SK-N-SH treated with all-trans-retinoic acid at 6 μM for 48 hours (cell line): ENCODE measurements around the gene MUL1.

ENCODE experiments used
- ATAC-seq: fragments of 200-7000 bp; cut with Tn5 transposase; 3 replicates; pipeline ENCODE4 v1.9.1; 2020; ENCODE audit warnings: mild to moderate bottlenecking, moderate library complexity
- ARNTL ChIP-seq: fragments of 450-650 bp; formaldehyde crosslinking; IDR thresholded peaks from 2 replicates; pipeline ENCODE4 v1.5.0; 2020; ENCODE audit warnings: low read depth, mild to moderate bottlenecking, moderate library complexity, borderline replicate concordance
- BACH2 ChIP-seq: fragments of 250-450 bp; sonication (Bioruptor Pico); IDR thresholded peaks from 2 replicates; pipeline ENCODE4 v1.9.0; 2021; ENCODE audit warnings: mild to moderate bottlenecking, borderline replicate concordance
- CREB5 ChIP-seq: fragments of 250-450 bp; sonication (Bioruptor Pico); IDR thresholded peaks from 2 replicates; pipeline ENCODE4 v1.5.1; 2020; ENCODE audit warnings: low read depth, mild to moderate bottlenecking, moderate library complexity
- CSDC2 ChIP-seq: fragments of 250-450 bp; sonication (Bioruptor Pico); IDR thresholded peaks from 2 replicates; pipeline ENCODE4 v1.5.0; 2020; ENCODE audit warnings: mild to moderate bottlenecking, moderate library complexity
- CSRNP3 ChIP-seq: fragments of 250-450 bp; sonication (Bioruptor Pico); IDR thresholded peaks from 2 replicates; pipeline ENCODE4 v1.5.1; 2021; ENCODE audit warnings: mild to moderate bottlenecking, moderate library complexity
- ESRRG ChIP-seq: fragments of 250-450 bp; sonication (Bioruptor Pico); IDR thresholded peaks from 2 replicates; pipeline ENCODE4 v1.6.1; 2021; ENCODE audit warnings: mild to moderate bottlenecking
- GLIS3 ChIP-seq: fragments of 250-450 bp; sonication (Bioruptor Pico); IDR thresholded peaks from 2 replicates; pipeline ENCODE4 v1.5.0; 2020; ENCODE audit warnings: mild to moderate bottlenecking, moderate library complexity
- ISL1 ChIP-seq: fragments of 250-450 bp; sonication (Bioruptor Pico); IDR thresholded peaks from 2 replicates; pipeline ENCODE4 v2.1.2; 2022; ENCODE audit warnings: mild to moderate bottlenecking, moderate library complexity
- OSR1 ChIP-seq: fragments of 250-450 bp; sonication (Bioruptor Pico); IDR thresholded peaks from 2 replicates; pipeline ENCODE4 v1.8.0; 2022; ENCODE audit warnings: moderate library complexity, mild to moderate bottlenecking, inconsistent platforms
- PATZ1 ChIP-seq: fragments of 250-450 bp; sonication (Bioruptor Pico); IDR thresholded peaks from 2 replicates; pipeline ENCODE4 v1.8.0; 2020; ENCODE audit warnings: mild to moderate bottlenecking, moderate library complexity, borderline replicate concordance
- POU6F1 ChIP-seq: fragments of 250-450 bp; sonication (Bioruptor Pico); IDR thresholded peaks from 2 replicates; pipeline ENCODE4 v1.8.0; 2021; ENCODE audit warnings: low read depth, mild to moderate bottlenecking, moderate library complexity, borderline replicate concordance
- PPARA ChIP-seq: fragments of 250-450 bp; sonication (Bioruptor Pico); IDR thresholded peaks from 2 replicates; pipeline ENCODE4 v1.5.0; 2020; ENCODE audit warnings: mild to moderate bottlenecking, borderline replicate concordance
- RARB ChIP-seq: fragments of 250-450 bp; sonication (Bioruptor Pico); IDR thresholded peaks from 2 replicates; pipeline ENCODE4 v1.8.0; 2021; ENCODE audit warnings: mild to moderate bottlenecking, moderate library complexity
- SNAI2 ChIP-seq: fragments of 250-450 bp; sonication (Bioruptor Pico); IDR thresholded peaks from 2 replicates; pipeline ENCODE4 v1.5.0; 2020; ENCODE audit warnings: mild to moderate bottlenecking, moderate library complexity
- TCF4 ChIP-seq: fragments of 250-450 bp; sonication (Bioruptor Pico); IDR thresholded peaks from 2 replicates; pipeline ENCODE4 v1.8.0; 2021; ENCODE audit warnings: mild to moderate bottlenecking, moderate library complexity, borderline replicate concordance
- TOX ChIP-seq: fragments of 250-450 bp; sonication (Bioruptor Pico); IDR thresholded peaks from 2 replicates; pipeline ENCODE4 v1.8.0; 2021; ENCODE audit warnings: mild to moderate bottlenecking, moderate library complexity, borderline replicate concordance
- ZC3H10 ChIP-seq: fragments of 250-450 bp; sonication (Bioruptor Pico); IDR thresholded peaks from 2 replicates; pipeline ENCODE4 v1.5.1; 2021; ENCODE audit warnings: mild to moderate bottlenecking, moderate library complexity
- ZFP3 ChIP-seq: fragments of 250-450 bp; sonication (Bioruptor Pico); IDR thresholded peaks from 2 replicates; pipeline ENCODE4 v1.5.0; 2020; ENCODE audit warnings: mild to moderate bottlenecking, moderate library complexity
- ZFP30 ChIP-seq: fragments of 450-650 bp; formaldehyde crosslinking; IDR thresholded peaks from 2 replicates; pipeline ENCODE4 v1.5.0; 2022; ENCODE audit warnings: mild to moderate bottlenecking, moderate library complexity
- ZNF565 ChIP-seq: fragments of 450-650 bp; formaldehyde crosslinking; conservative IDR thresholded peaks from 2 replicates; pipeline ENCODE4 v1.5.0; 2020; ENCODE audit warnings: low read depth, mild to moderate bottlenecking, moderate library complexity
- ZNF70 ChIP-seq: fragments of 450-650 bp; formaldehyde crosslinking; IDR thresholded peaks from 2 replicates; pipeline ENCODE4 v1.5.0; 2020; ENCODE audit warnings: mild to moderate bottlenecking, moderate library complexity
- ZNF8 ChIP-seq: fragments of 450-650 bp; formaldehyde crosslinking; IDR thresholded peaks from 2 replicates; pipeline ENCODE4 v1.5.0; 2020; ENCODE audit warnings: mild to moderate bottlenecking, moderate library complexity

MUL1 gene

GRCh38 chr1:20480951-20481617 is 26.9 kb downstream of the MUL1 start:
- TF ChIP-seq SNAI2 (CRISPR knock-in tag) (no peak), CSDC2 (CRISPR knock-in tag) (no peak), ISL1 (CRISPR knock-in tag) (no peak), PPARA (CRISPR knock-in tag) (no peak), RARB (CRISPR knock-in tag) (no peak), ZNF70 (CRISPR knock-in tag) (no peak), PATZ1 (no peak), CSRNP3 (no peak), ARNTL (CRISPR knock-in tag) (no peak), ZFP3 (no peak), OSR1 (CRISPR knock-in tag) (no peak)
- no peak for ATAC-seq

GRCh38 chr1:20480243-20480944 is 27.6 kb downstream of the MUL1 start:
- ATAC-seq, result no peak
- TF ChIP-seq ISL1 (CRISPR knock-in tag) (no peak), CREB5 (CRISPR knock-in tag) (no peak), PPARA (CRISPR knock-in tag) (no peak), ZC3H10 (CRISPR knock-in tag) (no peak), CSRNP3 (no peak), ARNTL (CRISPR knock-in tag) (no peak), BACH2 (CRISPR knock-in tag) (no peak), OSR1 (CRISPR knock-in tag) (no peak), ZNF8 (CRISPR knock-in tag) (no peak), ZNF70 (CRISPR knock-in tag) (no peak)

- ATAC-seq, result no peak
- no peak for TF ChIP-seq ZNF565 (CRISPR knock-in tag)
- TF ChIP-seq PPARA (CRISPR knock-in tag), result no peak
- no peak for TF ChIP-seq ESRRG (CRISPR knock-in tag)
Measured at GRCh38 chr1:20479840-20480239, 28.1 kb downstream of the MUL1 start.

GRCh38 chr1:20478057-20478635 is 29.8 kb downstream of the MUL1 start:
- ATAC-seq, result no peak
- TF ChIP-seq ZNF70 (CRISPR knock-in tag) (no peak), GLIS3 (CRISPR knock-in tag) (no peak), PPARA (CRISPR knock-in tag) (no peak), ARNTL (CRISPR knock-in tag) (no peak), POU6F1 (CRISPR knock-in tag) (no peak), CSRNP3 (no peak), TCF4 (no peak), ZNF8 (CRISPR knock-in tag) (no peak), ZC3H10 (CRISPR knock-in tag) (no peak), RARB (CRISPR knock-in tag) (no peak), TOX (no peak), CREB5 (CRISPR knock-in tag) (no peak), ZFP30 (CRISPR knock-in tag) (no peak)
